GM18909 (cell line): ENCODE results near the gene PIGZ.

Experiments used
- ATAC-seq: cut with Tn5 transposase; IDR thresholded peaks from one replicate; pipeline ENCODE4 v1.9.1; 2021; ENCODE audit warnings: mild to moderate bottlenecking; ENCODE audit not compliant: unreplicated experiment, poor library complexity

The PIGZ gene

GRCh38 chr3:196985954-196986885, 17.6 kb upstream of the PIGZ start:
- ATAC-seq: no peak

DNA sequence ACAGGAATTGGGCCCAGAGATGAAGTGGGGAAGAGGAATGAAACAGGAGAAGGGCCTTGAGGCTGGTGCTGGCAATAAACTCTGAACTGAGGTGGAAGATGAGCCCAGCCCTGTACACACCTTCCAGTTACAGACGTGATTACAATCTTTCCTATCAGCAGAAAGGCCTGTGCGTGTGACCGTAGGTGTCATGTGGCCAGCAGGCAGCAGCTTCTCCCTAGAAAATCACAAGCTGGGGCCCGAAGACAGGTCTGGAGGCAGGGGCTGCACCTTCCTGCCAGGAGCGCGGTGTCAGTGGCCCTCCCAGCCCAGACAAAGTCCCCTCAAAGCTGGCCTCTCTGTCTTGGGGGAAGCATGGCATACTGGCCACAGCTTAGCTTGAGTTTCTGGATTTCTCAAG, 16.7 kb upstream of the PIGZ start:
- ATAC-seq: no peak

- no peak for ATAC-seq
Observed at GRCh38 chr3:196983186-196983585, 14.6 kb upstream of the PIGZ start.

- no peak for ATAC-seq
Observed at GRCh38 chr3:196981657-196982056, 13.0 kb upstream of the PIGZ start.

- no peak for ATAC-seq
Observed at GRCh38 chr3:196979545-196979944, 10.9 kb upstream of the PIGZ start.

DNA sequence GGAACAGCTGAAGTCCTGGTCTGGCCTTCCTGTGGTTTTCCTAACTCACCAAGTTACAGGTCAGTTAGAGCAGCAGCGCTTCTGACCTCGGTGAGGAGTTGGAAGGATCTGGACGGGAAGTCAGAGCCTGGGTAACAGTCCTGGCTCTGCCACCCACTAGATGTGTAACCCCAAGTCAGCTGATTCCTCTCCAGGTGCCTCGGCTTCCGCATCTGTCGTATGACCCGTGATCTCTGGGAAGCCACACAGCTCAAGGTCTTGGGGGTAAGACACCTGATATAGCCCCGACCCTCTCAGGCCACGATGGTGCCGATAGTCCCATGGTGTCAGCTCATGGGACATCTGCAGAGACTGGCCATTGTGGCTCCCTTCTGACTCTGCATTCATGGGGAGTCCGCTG, 8.3 kb upstream of the PIGZ start:
- no peak for ATAC-seq

- no peak for ATAC-seq
Observed at GRCh38 chr3:196975349-196975748, 6.7 kb upstream of the PIGZ start.

DNA sequence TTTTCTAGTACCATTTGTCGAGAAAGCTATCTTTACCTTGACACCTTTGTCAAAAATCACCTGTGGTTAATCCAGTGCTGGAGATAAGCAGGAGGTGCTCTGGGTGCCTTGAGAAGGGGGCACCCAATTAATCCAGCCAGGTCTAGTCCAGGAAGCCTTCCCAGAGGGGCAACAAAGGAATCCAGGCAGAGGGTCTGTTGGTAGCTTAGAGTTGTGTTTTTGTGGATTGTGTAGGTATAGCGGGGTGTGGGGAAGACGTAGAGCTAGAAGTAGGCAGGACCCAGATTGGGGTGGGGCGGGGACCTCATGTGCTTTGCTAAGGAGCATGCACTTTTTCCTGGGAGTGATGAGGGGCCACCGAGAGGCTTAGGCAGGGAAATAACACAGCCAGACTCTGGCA, 6.0 kb upstream of the PIGZ start:
- ATAC-seq: no peak

- no peak for ATAC-seq
Observed at GRCh38 chr3:196971094-196971698, 2.6 kb upstream of the PIGZ start.

DNA sequence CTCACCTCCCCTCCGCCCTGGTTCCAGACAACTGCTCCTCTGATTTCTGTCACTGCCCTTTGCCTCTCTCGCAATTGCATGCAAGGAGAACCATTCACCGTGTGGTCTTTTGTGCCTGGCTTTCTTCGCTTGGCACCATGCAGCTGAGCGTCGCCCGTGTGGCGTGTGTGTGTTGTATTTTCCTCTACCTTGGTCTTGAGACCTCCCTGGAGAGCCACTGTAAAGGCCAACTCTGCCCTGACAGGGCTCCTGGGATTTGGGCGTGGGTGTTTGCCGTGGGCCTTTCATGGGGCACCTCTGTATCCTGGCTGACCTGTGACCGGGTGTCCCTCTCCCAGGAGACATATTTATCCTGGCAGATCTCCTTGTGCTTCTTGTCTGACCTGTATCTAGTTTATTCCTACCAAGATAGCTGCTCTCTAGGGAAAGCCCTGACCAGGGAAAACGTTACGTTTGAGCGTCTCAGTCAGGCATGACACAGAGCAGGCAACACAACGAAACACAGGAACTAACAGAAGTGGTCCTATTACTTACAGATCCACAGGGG, 2.0 kb upstream of the PIGZ start:
- no peak for ATAC-seq

DNA sequence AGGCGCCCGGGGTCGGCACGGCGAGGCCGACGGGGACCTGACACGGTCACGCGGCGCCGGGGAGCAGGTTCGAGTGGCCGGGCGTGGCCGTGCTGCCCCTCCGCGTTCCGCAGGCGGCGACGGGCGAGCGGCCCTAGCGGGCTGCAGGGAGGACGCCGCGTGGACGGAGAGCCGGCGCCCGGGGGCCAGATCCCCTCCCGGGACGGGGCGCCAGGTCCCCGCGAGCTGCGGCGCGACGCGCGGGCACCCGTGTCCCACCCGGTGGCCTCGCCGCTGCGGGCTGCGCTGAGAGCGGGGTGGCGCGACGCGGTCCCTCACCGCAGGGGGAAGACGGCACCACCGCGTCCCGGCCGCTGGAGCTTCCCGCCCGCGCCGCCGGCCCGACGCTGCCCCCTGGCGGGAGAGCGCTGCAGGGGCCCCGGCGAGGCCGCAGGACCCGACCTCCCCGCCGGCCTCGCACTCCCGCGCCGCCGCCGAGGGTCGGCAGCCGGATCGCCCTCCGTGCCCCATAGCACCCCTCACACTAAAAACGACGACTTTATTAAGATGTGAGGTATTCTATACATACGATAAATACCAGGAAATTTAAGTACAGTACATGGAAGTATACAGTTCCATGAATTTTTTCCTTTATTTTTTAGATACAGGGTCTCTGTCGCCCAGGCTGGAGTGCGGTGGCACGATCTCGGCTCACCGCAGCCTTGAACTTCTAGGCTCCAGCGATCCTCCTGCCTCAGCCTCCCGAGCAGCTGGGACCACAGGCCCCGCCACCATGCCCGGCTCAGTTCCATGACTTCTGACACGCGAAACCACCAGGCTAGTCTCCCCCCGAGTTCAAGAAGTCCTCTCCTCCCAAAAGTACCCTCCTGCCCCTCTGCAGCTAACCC, 1.3 kb upstream of the PIGZ start:
- peak; percentile 55 for ATAC-seq

GRCh38 chr3:196969134-196969659, 564 bp upstream of the PIGZ start:
- ATAC-seq: peak; percentile 43

DNA sequence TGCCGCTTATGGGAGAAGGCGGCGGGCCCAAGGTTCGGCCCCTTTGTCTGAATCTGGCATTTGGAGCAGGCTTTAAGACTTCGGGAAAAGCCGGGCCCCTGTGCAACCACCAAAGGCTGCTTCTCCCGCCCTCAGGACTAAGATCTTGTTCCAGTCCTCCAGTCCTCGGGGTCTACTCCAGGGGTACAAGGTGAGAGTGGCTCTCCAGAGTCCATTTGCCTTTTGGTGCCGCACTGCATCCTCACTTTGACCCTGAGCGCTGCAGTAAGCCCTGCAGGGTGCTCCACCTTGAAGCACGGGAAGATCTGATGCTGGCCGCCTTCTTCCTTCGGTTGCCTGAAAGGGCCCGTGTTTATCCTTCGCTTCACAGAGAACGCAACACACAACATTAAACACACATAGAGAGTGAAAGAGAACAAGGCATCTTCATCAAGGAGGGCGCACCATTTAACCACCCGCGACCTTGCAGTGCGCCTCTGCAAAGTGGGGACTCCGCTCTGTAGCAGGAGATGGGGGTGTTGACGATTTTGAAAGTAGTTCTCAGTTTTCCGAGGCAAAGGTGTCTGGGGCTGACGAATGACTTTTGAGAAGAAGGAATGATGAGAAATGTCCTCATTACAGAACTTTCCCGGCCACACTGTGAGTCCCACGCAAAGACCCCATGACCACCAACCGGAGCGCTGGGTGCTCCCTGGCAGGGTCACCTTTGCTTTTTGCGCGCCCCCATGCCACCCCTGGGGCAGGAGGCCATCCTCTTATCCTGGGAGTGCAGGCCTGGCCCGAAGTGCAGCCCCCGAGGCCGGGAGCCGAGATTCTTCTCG, 1.0 kb downstream of the PIGZ start:
- ATAC-seq: no peak

GRCh38 chr3:196966526-196967401, 1.9 kb downstream of the PIGZ start:
- ATAC-seq: no peak

- no peak for ATAC-seq
Observed at GRCh38 chr3:196965804-196966173, 2.8 kb downstream of the PIGZ start.

GRCh38 chr3:196965112-196965803, 3.4 kb downstream of the PIGZ start:
- no peak for ATAC-seq

DNA sequence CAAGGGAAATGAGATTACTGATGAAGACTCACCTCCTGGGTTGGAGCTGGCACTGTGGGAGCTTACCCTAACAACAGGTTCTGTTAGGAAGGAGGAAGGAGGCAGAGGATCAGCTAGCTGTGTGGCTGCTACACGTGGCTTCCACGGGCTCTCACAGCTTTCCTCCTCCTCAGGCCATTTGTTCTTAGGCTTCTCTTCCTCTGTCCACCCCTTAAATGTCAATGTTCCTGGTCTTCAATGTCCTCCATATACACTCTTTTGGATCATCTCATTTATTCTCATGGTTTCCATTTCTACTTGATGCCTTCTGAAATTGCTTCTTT, 5.0 kb downstream of the PIGZ start:
- ATAC-seq: no peak

GRCh38 chr3:196962930-196963630, 5.6 kb downstream of the PIGZ start:
- ATAC-seq: peak; percentile 54
